Activated naive CD8-positive, alpha-beta T cell (primary cell): Measurements from ENCODE around the gene SCGB3A1.

Experiments used
- H3K27ac Mint-ChIP-seq: one replicate; pipeline ENCODE4 v1.8.0; 2021; ENCODE audit warnings: mixed read lengths
- H3K27me3 Mint-ChIP-seq: one replicate; pipeline ENCODE4 v1.8.0; 2021; ENCODE audit warnings: mixed read lengths
- H3K36me3 Mint-ChIP-seq: one replicate; pipeline ENCODE4 v1.8.0; 2021; ENCODE audit warnings: mixed read lengths
- H3K4me1 Mint-ChIP-seq: one replicate; pipeline ENCODE4 v1.8.0; 2021; ENCODE audit warnings: low read depth, mixed read lengths
- H3K4me3 Mint-ChIP-seq: one replicate; pipeline ENCODE4 v1.8.0; 2021; ENCODE audit warnings: mild to moderate bottlenecking, mixed read lengths
- H3K9me3 Mint-ChIP-seq: one replicate; pipeline ENCODE4 v1.8.0; 2021; ENCODE audit warnings: low read depth, mixed read lengths

The SCGB3A1 gene

DNA sequence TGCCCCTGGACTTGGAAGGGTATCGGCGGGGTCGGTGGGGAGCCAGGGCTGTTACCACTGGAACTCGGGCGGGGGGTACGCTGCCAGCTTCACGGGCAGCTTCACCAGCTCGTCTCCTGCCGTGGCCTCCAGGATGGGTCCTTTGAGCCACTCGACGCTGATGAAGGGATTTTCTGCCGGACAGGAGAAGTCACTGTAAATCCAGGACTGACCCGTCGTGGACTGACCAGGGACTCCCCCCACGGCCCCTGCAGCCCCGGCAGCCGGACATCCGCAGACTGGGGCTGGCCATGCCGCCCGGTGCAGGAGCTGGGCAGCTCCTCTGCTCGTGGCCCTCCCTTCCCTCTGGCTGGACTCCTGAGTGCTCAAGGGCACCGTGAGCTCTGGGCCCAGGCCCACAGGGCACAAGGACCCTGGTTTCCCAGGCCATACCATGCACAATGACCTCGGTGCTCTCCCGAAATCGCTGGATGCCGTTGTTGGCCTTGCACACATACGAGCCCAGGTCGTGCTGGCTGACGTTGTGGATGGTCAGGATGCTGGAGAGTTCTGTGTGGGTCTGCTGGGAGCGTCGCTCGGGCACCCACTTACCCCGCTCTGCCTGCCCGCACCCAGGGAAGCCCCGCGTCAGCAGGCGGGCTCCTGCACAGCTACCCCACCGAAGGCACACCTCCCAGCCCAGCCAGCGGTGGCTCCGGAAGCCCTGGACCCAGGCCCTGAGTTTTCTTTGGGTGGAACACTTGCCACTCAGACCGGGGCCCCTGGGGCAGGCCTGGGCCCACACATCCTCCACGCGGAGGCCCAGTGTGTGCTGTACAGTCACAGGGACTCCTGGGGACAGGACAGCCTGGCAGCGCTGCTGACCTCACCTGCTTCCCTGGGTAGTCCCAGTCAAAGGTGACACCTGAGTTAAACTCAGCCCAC, 37.8 kb upstream of the SCGB3A1 start:
- Mint-ChIP-seq H3K27me3 (no peaks in the 10 kb centered on the region), H3K36me3 (no peaks in the 10 kb centered on the region), H3K27ac (no peak overlapping the region), H3K4me1 (peaks cover 4% of the 10 kb centered on the region), H3K9me3 (no peaks in the 10 kb centered on the region), H3K4me3 (no peak overlapping the region)

GRCh38 chr5:180628211-180628610, 36.9 kb upstream of the SCGB3A1 start:
- Mint-ChIP-seq H3K27ac (no peak overlapping the region), H3K9me3 (no peaks in the 10 kb centered on the region), H3K4me3 (no peak overlapping the region), H3K27me3 (no peaks in the 10 kb centered on the region), H3K4me1 (peaks cover 8% of the 10 kb centered on the region), H3K36me3 (no peaks in the 10 kb centered on the region)

DNA sequence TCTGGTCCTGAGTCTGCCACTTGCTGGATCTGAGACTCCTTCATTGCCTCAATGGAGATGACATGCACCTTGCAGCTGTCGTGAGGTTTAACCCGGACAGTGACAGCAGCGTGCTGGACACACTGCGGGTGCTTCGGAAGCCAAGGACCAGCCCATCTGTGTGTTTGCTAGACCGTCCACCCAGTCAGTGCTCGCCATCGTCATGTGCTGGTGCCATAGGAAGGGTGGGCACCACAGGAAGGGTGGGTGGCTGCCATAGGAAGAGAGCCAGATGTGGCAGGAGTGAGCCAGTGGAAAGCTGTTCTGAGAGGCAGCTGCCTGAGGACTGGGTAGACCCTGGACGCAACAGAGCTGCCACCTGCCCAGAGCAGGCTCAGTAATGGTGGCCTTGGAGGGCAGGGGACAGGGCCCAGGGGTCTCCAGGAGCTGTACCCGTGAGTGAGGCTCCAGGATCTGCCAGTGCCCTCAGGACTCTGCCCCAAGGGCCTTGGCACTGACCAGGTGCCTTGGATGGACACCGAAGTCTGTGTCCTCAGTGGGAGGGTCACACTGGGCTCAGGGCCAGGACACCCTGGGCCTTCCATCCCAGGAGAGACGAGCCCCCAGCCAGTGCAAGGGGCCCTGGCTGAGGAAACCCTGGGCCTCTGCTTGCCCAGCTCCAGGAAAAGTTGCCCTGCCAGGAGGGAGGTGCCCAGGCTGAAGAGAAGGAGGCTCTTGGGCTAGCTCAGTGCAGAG, 36.3 kb upstream of the SCGB3A1 start:
- no peaks in the 10 kb centered on the region for H3K27me3 Mint-ChIP-seq
- no peaks in the 10 kb centered on the region for H3K9me3 Mint-ChIP-seq
- no peaks in the 10 kb centered on the region for H3K36me3 Mint-ChIP-seq
- H3K4me1 Mint-ChIP-seq = peaks cover 13% of the 10 kb centered on the region
- H3K27ac Mint-ChIP-seq = no peak overlapping the region
- H3K4me3 Mint-ChIP-seq = no peak overlapping the region

- Mint-ChIP-seq H3K9me3 (no peaks in the 10 kb centered on the region), H3K36me3 (no peaks in the 10 kb centered on the region), H3K4me3 (no peak overlapping the region), H3K27ac (no peak overlapping the region), H3K27me3 (no peaks in the 10 kb centered on the region), H3K4me1 (peaks cover 17% of the 10 kb centered on the region)
Observed at GRCh38 chr5:180626661-180627385, 35.5 kb upstream of the SCGB3A1 start.

DNA sequence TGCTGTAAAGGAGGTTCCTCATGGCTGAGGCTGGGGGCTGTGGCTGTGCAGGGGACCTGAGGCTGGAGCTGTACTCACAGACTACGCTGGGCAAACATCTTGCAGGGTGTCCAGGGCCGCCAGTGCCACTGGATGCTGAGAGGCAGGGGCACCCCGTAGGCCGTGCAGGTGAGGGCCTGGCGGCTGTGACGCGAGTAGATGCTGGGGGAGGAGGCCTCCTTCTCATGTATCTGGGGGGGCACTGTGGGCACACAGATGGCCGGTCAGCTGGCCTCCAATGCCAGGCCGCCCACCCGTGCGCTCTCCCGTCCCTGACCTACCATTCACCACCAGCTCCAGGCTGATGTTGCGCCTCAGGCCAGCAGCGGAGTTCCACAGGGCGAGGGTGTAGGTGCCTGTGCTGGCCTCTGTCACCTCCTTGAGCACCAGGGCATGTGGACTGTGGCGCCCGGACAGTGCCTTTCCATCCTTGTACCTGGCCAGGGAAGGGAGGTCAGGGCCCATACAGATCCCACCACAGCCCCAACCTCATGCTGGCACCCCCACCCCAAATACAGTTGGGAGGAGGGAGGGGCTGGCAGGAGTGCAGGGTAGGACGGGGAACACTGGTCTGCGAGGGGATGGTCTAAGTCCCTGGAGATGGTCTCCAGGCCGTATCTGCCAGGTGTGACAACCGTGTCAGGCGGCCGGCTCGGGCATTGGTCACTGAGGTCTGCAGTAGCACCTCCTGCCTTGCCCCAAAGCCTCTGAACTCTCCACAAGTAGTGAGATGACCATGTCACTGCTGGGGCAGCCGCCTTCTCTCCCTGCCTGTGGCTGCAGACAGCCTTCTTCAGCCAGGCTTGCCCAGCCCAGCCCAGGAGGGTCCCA, 34.7 kb upstream of the SCGB3A1 start:
- no peak overlapping the region for H3K4me3 Mint-ChIP-seq
- H3K9me3 Mint-ChIP-seq = no peaks in the 10 kb centered on the region
- H3K36me3 Mint-ChIP-seq = no peaks in the 10 kb centered on the region
- peaks cover 17% of the 10 kb centered on the region for H3K4me1 Mint-ChIP-seq
- H3K27me3 Mint-ChIP-seq = no peaks in the 10 kb centered on the region
- H3K27ac Mint-ChIP-seq = no peak overlapping the region

- no peaks in the 10 kb centered on the region for H3K36me3 Mint-ChIP-seq
- H3K27me3 Mint-ChIP-seq = no peaks in the 10 kb centered on the region
- no peak overlapping the region for H3K27ac Mint-ChIP-seq
- H3K4me1 Mint-ChIP-seq = peaks cover 17% of the 10 kb centered on the region
- H3K9me3 Mint-ChIP-seq = no peaks in the 10 kb centered on the region
- no peak overlapping the region for H3K4me3 Mint-ChIP-seq
Observed at GRCh38 chr5:180625125-180625790, 34.0 kb upstream of the SCGB3A1 start.

- Mint-ChIP-seq H3K4me1 (peaks cover 17% of the 10 kb centered on the region), H3K27ac (no peak overlapping the region), H3K27me3 (no peaks in the 10 kb centered on the region), H3K4me3 (no peak overlapping the region), H3K9me3 (no peaks in the 10 kb centered on the region), H3K36me3 (no peaks in the 10 kb centered on the region)
Observed at GRCh38 chr5:180624587-180624986, 33.3 kb upstream of the SCGB3A1 start.

GRCh38 chr5:180623844-180624243, 32.5 kb upstream of the SCGB3A1 start:
- no peaks in the 10 kb centered on the region for H3K9me3 Mint-ChIP-seq
- H3K27me3 Mint-ChIP-seq = no peaks in the 10 kb centered on the region
- no peaks in the 10 kb centered on the region for H3K36me3 Mint-ChIP-seq
- peaks cover 17% of the 10 kb centered on the region for H3K4me1 Mint-ChIP-seq
- H3K27ac Mint-ChIP-seq = peak overlapping the region; percentile 28
- H3K4me3 Mint-ChIP-seq = peak overlapping the region; percentile 35

- peaks cover 17% of the 10 kb centered on the region for H3K4me1 Mint-ChIP-seq
- no peak overlapping the region for H3K4me3 Mint-ChIP-seq
- H3K9me3 Mint-ChIP-seq = no peaks in the 10 kb centered on the region
- no peaks in the 10 kb centered on the region for H3K27me3 Mint-ChIP-seq
- H3K36me3 Mint-ChIP-seq = no peaks in the 10 kb centered on the region
- peak overlapping the region; percentile 28 for H3K27ac Mint-ChIP-seq
Observed at GRCh38 chr5:180623411-180623834, 32.1 kb upstream of the SCGB3A1 start.

GRCh38 chr5:180622910-180623309, 31.6 kb upstream of the SCGB3A1 start:
- peaks cover 17% of the 10 kb centered on the region for H3K4me1 Mint-ChIP-seq
- H3K4me3 Mint-ChIP-seq = no peak overlapping the region
- no peaks in the 10 kb centered on the region for H3K36me3 Mint-ChIP-seq
- peak overlapping the region; percentile 61 for H3K27ac Mint-ChIP-seq
- no peaks in the 10 kb centered on the region for H3K9me3 Mint-ChIP-seq
- no peaks in the 10 kb centered on the region for H3K27me3 Mint-ChIP-seq

- H3K27ac Mint-ChIP-seq = no peak overlapping the region
- H3K4me3 Mint-ChIP-seq = no peak overlapping the region
- no peaks in the 10 kb centered on the region for H3K27me3 Mint-ChIP-seq
- H3K9me3 Mint-ChIP-seq = no peaks in the 10 kb centered on the region
- H3K4me1 Mint-ChIP-seq = peaks cover 17% of the 10 kb centered on the region
- no peaks in the 10 kb centered on the region for H3K36me3 Mint-ChIP-seq
Observed at GRCh38 chr5:180621311-180621710, 30.0 kb upstream of the SCGB3A1 start.

DNA sequence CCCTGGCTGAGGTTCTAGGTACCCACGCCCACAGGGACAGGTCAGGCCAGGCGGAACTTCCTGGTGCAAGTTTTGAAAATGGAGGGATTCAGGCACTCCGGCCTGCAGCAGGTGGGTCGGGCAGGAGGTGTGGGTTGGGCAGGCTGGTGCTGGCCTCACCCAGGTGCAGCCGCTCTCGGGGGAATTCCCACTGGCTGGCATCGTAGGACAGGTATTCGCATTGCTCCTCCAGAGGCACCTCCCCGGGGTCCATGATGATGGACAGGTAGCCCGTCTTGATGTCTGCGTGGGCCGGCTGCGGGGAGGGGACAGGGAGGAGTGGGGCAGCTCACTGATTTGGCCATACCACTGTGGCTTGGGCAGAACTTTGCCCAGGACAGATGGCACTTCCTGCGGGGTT, 28.7 kb upstream of the SCGB3A1 start:
- no peak overlapping the region for H3K4me3 Mint-ChIP-seq
- no peaks in the 10 kb centered on the region for H3K9me3 Mint-ChIP-seq
- H3K27me3 Mint-ChIP-seq = no peaks in the 10 kb centered on the region
- no peak overlapping the region for H3K27ac Mint-ChIP-seq
- H3K4me1 Mint-ChIP-seq = peaks cover 17% of the 10 kb centered on the region
- H3K36me3 Mint-ChIP-seq = no peaks in the 10 kb centered on the region

DNA sequence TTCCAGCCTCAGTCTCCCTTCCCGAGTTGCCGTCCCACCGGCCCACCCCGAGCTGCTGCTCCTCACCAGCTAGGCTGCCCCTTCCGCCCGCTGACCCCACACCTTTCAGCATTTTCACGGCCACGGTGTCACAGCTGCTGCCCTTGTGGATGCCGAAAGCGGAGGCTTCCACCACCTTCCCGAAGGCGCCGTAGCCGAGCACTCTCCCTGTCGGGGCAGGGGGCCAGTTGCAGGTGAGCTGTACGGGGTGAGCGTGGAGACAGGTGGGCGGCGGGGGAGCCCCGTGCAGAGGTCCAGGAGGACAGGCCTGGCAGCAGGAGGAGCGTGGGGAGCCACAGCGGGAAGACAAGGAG, 28.2 kb upstream of the SCGB3A1 start:
- Mint-ChIP-seq H3K27me3 (no peaks in the 10 kb centered on the region), H3K9me3 (no peaks in the 10 kb centered on the region), H3K4me3 (no peak overlapping the region), H3K27ac (no peak overlapping the region), H3K4me1 (peaks cover 15% of the 10 kb centered on the region), H3K36me3 (no peaks in the 10 kb centered on the region)
